NOMO-1 treated with DMSO at 0.1 percent for 48 hours (cell line): Measurements from ENCODE around the gene BST2.

Source experiments
- DNase-seq: peaks from one replicate; lab custom pipeline; 2025; ENCODE audit not compliant: unreplicated experiment; lab: John Stamatoyannopoulos, UW

The BST2 gene

DNA sequence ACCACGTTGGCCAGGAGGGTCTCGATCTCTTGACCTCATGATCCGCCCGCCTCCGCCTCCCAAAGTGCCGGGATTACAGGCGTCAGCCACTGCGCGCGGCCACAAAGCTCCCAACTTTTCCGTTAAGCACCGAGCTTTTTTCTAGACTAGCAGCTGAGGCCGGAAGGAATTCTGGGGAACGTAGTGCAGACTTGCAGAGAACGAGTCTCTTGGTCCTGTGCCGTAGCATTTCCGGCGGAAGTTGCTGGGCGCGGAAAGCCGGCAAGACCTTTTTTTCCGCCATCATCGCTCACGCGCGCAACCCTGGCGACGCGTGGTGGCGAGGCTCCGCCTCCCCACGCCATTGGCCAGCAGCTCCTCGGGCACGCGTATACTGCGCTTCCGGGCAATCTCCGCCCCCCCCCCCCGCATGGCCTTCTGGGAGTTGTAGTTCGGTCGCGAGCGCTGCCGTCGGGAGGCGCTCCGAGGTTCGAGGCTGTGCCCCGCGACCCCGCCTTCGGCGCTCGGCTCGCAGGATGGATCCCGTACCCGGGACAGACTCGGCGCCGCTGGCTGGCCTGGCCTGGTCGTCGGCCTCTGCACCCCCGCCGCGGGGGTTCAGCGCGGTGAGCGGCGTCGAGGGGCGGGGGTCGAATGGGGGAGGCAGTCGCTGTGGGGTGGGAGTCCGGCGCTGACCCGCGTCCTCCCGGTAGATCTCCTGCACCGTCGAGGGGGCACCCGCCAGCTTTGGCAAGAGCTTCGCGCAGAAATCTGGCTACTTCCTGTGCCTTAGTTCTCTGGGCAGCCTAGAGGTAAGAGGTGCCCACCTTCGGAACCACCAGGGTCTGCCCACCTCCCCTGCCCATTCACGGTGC, 14.4 kb upstream of the BST2 start, which contains the start of gene MVB12A:
TSS of gene MVB12A (plus strand) at position 427 of the 854 bp plus-strand sequence. CDS start at position 516, 89 bp downstream.
- peak; percentile 95 for DNase-seq

DNA sequence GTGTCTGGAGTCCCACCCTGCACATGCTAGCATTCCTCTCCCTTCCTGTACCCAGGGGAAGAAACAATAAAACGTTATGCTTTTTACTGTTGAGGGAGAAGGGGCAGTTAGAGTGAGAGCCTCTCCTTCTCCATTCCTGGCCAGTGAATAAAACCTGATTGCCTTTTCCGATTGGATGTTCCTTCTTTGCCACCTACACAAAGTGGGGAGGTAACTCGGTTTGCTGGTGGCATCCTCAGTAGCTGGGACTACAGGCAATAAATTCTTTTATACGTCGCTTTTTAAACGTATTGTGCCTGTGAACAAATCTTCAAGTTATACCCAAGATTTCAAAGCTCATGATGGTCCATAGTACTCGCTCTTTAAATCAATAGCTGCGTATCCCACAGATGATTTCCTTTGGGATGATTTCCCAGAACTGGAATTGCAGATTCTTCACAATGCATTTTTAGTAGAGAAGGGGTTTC, 13.8 kb upstream of the BST2 start:
- no peak for DNase-seq

DNA sequence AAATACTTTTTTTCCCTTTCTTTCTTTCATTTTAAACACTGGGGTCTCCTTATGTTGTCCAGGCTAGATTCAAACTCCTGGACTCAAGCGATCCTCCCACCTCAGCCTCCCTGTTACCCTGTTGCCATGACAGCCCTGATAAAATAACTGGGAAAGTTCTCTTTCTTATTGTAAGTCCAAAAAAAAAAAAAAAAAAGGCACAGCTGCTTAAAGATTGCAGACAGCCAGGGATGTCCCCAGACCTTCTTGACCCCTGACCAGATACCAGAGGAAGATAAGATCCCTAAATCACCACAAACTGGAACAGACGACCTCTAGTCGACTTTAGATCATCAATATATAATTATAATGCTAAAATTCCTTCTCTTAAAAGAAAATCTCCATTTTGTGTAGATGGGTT, 13.3 kb upstream of the BST2 start:
- DNase-seq, result no peak

DNA sequence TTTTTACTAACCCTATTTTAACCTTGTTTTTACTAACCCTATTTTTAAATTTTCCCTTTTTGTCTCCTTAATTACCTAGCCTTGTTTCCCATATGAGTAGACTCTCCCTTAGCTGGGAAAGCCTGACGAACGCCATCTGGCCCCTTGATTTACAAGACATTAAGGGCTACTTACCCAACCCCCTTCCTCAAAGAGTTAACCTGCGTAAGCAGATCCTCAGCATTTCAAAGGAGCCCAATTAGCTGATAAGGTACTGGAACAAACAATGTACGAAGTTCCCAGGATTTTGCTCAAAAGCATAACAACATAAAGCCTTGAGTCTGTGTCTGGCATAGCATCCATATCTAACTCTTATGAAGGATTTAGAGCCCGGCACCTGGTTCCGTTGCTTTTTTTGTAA, 9.7 kb upstream of the BST2 start:
- DNase-seq, result no peak

DNA sequence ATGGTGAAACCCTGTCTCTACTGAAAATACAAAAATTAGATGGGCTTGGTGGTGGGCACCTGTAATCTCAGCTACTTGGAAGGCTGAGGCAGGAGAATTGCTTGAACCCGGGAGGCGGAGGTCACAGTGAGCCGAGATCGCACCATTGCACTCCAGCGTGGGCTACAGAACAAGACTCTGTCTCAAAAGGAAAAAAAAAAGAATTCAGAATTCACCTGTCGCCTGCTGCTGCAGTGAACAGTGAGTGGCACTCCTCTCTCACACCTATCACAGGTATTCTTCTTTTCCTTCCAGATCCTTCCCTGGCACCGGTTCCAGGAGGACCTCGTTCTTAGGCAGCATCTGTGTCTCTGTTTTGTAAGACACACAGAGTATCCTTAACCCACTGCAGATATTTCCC, 8.7 kb upstream of the BST2 start:
- no peak for DNase-seq

DNA sequence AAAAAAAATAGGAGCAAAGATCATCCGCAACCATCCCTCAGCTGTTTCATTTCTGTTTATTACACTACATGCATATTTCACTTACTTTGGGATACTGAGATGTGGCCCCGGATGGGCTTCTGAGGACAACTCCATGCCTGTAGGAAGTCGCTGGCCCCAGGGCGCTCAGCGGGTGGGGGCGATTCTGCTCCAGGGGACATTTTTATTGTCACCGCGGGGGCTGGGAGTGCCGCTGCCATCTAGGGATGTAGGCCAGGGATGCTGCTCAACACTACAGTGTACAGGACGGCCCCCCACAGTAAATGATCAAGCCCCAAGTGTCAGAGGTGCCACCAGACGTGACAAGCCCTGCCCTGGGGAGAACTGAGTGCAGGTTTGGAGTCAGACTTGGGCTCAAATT, 6.4 kb upstream of the BST2 start:
- no peak for DNase-seq

DNA sequence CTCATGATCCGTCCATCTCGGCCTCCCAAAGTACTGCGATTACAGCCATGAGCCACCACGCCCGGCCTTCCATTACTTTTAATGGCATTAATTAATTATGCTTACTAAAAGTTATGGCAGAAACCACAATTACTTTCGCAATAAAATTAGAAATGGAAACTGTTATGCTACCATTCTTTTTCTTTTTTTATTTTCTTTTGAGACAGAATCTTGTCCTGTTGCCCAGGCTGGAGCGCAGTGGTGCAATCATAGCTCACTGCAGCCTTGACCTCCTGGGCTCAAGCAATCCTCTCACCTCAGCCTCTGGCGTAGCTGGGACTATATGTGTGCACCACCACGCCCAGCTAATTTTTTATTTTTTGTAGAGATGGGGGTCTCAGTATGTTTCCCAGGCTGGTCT, 4.6 kb upstream of the BST2 start:
- DNase-seq, result no peak

DNA sequence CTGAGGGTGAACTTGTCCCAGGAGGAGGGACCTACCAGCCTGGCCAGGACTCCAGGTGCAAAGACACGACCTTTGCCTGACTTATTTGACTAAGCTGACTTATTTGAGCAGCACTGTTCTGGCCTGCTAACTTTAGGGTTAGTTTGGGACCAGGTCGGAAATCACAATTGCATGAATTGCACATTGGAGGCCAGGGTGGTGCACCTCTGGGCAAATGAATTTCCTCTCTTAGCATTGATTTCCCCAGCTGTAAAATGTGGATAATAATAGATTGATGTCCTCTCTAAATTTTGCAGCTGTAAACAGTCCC, 1.4 kb upstream of the BST2 start:
- DNase-seq, result no peak

DNA sequence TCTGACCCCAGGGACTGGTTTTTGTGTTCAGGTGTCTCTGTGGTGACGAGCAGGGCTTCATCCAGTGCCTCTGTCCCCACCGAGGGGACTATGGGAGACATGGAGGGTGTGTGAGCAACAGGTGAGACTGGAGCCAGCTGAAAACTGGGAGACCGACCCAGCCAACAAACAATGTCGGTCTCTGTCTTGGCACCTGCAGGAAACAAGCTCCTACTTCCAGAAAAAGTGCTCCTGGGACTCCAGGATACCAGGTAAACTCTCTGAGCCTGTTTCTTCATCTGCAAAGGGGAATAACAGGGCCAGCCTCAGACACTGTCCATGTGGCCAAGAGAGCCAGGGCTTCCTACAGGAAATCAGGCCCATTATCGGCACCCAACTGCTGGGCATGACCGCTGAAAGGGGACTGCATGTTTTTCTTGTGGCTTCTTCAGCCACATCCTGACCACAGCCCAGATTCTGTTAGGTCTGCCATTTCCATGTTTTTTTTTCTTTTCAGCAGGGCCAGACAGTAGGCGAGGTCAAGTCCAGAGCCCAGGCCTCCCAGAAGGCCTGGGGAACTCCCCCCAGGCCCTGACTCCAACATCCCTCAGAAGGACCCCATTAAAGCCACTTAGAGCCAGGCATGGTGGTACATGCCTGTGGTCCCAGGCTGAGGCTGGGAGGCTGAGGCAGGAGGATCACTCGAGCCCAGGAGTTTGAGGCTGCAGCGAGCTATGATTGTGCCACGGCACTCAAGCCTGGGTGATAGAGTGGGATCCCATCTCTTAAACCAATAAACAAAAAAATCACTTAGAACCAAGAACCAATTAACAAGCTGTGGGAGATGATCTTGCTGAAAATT, 836 bp upstream of the BST2 start:
- DNase-seq, result peak; percentile 26

DNA sequence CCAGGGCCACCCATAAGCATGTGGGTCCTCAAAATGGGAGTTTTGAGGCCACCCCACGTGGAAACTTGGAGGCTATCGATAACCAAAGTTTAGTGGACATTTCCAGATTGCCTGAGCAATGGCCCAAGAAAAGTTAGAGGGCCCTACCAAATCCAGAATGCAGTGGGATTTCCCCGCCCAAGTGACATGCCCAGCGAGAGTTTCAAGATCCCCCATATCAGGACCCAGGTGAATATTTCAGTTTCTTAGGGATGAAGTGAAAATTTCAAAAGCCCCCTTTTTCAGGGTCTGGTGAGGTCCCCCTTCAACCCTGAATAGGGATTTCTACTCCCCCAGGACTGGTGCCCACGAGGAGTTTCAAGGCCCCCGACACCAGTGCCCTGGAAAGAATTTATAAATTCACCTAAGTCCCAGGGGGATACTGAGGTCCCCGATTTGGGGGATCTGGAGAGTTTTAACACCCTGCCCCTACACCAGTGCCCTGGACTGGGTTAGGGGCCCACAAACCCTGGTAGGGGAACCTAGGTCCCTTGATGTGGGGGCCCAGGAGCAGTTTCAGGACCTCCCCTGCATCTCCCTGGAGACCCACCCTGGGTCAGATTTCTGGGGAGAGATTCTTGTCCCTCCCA, 695 bp downstream of the BST2 start:
- DNase-seq, result no peak

DNA sequence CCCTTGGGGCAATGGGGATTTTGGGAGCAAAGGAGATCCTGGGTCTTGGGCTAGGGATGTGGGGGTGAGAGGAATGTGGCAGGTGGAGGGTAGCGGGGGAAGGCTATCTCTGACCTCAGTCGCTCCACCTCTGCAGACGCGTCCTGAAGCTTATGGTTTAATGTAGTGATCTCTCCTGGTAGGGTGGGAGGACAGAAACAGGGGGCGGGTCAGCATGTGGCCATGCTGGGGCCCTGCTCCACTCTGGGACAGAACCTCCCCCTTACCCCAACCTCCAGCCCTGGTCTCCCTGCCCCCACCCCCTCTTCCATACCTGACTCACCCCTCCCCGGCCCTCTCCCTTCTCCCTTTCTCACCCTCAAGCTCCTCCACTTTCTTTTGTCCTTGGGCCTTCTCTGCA, 1.4 kb downstream of the BST2 start:
- DNase-seq, result no peak

DNA sequence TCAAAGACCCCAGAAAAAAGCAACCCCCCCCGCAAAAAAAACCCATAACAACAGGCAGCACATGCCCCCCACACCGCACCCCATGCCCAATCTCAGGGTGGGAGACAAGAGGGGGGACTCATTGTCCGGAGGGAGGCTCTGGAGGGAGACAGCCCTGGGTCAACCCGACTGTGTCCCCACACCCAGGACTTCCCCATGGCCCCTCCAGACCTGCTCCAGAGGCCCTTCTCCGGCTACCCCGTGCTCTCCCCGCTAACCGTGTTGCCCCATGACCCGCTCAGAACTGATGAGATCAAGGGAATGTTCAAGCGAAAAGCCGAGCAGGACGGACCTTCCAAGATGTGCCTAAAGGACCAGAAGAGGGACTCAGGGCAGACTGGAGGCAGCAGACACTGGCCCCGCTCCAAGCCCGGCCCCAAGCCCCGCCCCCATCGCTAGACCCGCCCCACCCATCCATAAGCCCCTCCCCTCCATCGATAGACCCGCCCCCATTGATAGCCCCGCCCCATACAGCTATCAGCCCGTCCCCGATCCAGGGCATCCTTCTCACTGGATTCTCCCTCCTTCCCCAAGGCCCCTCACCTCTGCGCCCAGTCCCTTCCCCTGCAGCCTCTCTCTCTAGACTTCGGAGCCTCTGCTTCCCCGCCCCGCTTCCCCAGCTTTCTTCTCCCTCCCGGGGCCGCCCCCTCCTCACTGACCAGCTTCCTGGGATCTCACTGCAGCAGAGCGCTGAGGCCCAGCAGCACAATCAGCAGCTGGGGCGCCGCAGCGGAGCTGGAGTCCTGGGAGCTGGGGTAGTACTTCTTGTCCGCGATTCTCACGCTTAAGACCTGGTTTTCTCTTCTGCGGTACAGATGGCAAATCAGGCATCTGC, 2.2 kb downstream of the BST2 start:
- DNase-seq, result no peak

DNA sequence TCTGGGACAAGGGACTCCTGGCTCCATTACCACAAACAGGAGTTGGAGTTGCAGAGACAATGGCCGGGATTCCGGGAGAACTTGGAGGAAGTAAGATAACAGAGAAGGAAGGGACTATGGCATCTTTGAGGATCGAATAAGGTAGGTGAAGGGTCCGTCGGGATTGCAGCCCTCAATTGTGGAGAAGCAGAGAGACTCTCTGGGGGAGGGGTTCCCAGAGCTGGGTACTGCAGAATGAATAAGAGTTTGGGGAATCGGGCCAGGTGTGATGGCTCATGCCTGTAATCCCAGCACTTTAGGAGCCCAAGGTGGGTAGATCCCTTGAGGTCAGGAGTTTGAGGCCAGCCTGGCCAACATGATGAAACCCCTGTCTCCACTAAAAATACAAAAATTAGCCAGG, 3.8 kb downstream of the BST2 start:
- DNase-seq, result no peak

DNA sequence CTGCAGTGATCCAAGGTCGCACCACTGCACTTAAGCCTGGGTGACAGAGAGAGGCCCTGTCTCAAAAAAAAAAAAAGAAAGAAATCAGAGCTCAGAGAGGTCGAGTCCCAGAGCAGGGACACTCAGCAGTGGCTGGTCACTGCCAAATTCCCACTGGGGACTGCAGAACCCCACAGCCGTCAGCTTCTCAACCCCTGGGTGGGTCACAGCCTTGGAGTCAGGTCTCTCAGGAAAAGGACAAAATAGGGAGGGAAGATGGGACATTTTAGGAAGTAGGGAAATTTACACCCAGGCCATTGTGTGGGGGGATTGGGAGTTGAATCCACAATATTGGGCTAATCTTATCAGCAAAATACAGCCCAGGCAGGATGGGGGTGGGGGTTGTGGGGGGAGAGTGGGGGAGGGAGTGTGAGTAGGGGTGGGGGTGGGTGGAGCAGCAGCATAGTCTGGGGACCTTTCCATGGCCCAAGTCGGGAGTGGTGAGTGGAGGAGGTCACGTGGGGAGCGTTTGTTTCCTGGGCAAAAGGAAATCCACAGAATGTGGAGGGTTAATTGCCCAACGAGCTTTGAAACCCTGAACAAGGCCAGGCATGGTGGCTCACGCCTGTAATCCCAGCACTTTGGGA, 6.4 kb downstream of the BST2 start:
- DNase-seq, result no peak

DNA sequence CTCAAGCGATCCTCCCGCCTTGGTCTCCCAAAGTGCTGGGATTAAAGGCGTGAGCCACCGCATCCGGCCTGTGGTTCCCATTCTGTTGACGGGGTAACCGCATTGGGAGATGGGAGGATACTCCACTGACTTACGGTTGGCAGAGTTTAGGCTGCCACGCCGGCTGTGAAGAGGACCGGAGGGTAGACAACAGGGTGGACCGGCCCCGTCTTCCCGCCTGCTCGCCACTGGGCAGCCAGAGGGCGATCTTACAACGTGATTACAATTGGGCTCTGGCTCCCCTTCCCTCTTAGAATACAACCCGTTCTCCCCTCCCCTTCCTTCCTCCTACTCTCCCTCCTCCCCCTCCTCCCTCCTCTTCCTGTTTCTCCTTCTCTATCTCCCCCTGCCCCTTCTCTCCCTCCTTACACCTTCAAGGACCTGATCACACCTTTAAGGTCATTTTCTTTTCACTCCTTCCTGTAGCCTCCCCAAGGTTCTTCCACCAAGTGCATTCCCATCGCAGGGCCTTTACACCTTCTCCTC, 10.5 kb downstream of the BST2 start:
- peak; percentile 75 for DNase-seq

DNA sequence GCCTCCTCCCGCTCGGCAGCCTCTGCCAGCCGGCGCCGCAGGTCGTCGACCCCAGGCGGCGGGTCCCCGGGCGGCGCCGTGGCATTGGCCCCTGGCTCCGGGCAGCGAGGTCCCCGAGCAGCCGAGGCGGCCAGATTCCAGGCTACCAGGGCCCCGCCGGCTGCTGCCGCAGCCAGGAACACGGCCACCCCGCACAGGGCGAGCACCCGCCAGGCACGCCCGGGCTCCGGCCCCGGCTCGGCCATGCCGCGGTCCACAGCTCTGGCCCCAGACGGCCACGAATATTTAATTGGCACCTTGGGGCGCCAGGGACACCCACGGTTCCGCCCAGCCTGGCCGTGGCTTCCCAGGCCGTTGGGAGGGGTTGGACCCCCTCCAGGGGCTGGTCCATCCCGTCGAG, 11.5 kb downstream of the BST2 start, which contains the start of gene CCDC194:
TSS of gene CCDC194 (minus strand) at position 283 of the 400 bp plus-strand sequence. CDS start at position 245, 38 bp downstream.
- DNase-seq, result no peak

DNA sequence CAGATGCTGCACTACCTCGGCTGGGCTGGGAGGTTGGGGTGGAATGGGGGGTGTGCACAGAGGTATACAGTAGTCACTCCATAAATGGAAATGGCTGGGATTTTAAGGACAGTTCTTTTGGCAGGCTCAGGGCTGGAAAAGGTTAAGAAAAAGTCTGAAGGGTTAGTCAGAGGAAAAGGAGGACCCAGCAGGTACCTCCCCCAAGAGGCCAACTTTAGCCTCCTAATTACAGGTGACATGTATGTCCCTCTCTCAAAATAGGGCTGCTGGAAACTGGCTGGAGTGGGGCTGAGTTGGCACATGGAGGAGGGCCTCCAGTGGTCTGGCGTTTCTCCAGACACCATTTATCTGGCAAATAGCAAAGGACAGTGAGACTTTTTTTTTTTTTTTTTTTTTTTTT, 12.4 kb downstream of the BST2 start:
- DNase-seq, result no peak

DNA sequence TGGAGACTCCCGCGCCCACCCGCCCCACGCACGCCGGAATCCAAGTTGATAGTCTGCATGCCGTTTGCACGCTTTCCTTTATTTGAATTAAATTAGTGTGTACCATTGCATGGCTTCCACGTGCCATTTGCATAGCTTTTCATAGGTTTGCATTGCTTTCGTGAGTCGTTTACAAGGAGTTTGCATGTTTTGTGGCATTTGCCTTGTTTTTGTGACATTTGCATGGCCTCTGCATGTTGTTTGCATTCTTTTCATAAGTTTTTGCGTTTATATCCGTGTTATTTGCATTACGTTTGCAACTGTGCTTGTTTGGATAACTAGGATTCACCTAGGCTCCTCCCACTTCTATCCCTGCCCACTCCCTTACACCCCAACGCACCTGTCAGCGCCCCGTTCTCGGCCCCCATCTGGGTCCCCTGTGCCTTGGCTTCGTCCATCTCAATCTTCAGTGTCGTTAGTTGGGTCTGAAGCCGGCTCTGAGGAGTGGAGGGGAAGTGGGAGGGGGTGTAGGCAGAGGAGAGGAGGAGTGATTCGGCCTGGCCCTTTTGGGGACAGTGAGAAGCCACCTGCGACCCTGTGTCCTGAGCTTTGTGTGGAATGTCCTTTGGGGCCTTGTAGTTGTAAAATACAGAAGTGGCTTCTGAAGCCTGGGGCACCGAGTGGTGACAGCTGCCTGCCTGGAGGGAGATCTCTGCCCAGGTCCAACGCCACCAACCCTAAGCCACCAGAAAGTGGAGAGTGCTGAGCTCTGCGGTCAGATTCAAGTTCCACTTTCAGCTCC, 13.9 kb downstream of the BST2 start:
- DNase-seq, result peak; percentile 73
